Measurements from ENCODE around the gene CAMKMT. TPM values are rescaled to one million over a fixed set of nuclear protein-coding genes. Genes with fewer than 3 reads are reported as not detected.

The CAMKMT gene
- total RNA-seq, 1 donor from 2014 or later: 9.0 TPM

- no peak overlapping the region for H3K4me3 ChIP-seq (ENCODE audit: low read depth, low read length)
- FAIRE-seq: no peak
These were observed 101.4 kb downstream of the CAMKMT start for GRCh38 chr2:44462934-44463849.

GRCh38 chr2:44464437-44464836, 102.7 kb downstream of the CAMKMT start:
- DNase-seq (ENCODE audit: low read depth): no peak
- Histone ChIP-seq H3K27me3 (ENCODE audit: control insufficient read depth, insufficient read depth, low read length) (no peaks in the 10 kb centered on the region), H3K4me3 (ENCODE audit: low read depth, low read length) (no peak overlapping the region), H3K36me3 (ENCODE audit: control insufficient read depth, insufficient read depth, low read length) (no peaks in the 10 kb centered on the region)
- TF ChIP-seq CTCF (IDR thresholded peaks at IDR 0.05; ENCODE audit: insufficient read depth, low read length, severe bottlenecking): no peak
- FAIRE-seq: no peak

More at GRCh38 chr2:44462934-44463849, 101.4 kb downstream of the CAMKMT start:
- Histone ChIP-seq H3K27me3 (ENCODE audit: control insufficient read depth, insufficient read depth, low read length) (no peaks in the 10 kb centered on the region), H3K36me3 (ENCODE audit: control insufficient read depth, insufficient read depth, low read length) (no peaks in the 10 kb centered on the region)
- no peak for DNase-seq (ENCODE audit: low read depth)
- no peak for TF ChIP-seq CTCF (IDR thresholded peaks at IDR 0.05; ENCODE audit: insufficient read depth, low read length, severe bottlenecking)

GRCh38 chr2:44470151-44470550, 108.4 kb downstream of the CAMKMT start:
- TF ChIP-seq CTCF (IDR thresholded peaks at IDR 0.05; ENCODE audit: insufficient read depth, low read length, severe bottlenecking): no peak
- H3K36me3 ChIP-seq (ENCODE audit: control insufficient read depth, insufficient read depth, low read length): no peaks in the 10 kb centered on the region
- H3K27me3 ChIP-seq (ENCODE audit: control insufficient read depth, insufficient read depth, low read length): no peaks in the 10 kb centered on the region
- no peak for DNase-seq (ENCODE audit: low read depth)
- no peak overlapping the region for H3K4me3 ChIP-seq (ENCODE audit: low read depth, low read length)
- no peak for FAIRE-seq

- TF ChIP-seq CTCF (IDR thresholded peaks at IDR 0.05; ENCODE audit: insufficient read depth, low read length, severe bottlenecking): no peak
- no peak for FAIRE-seq
- no peak for DNase-seq (ENCODE audit: low read depth)
- no peak overlapping the region for H3K4me3 ChIP-seq (ENCODE audit: low read depth, low read length)
- H3K27me3 ChIP-seq (ENCODE audit: control insufficient read depth, insufficient read depth, low read length): no peaks in the 10 kb centered on the region
- H3K36me3 ChIP-seq (ENCODE audit: control insufficient read depth, insufficient read depth, low read length): no peaks in the 10 kb centered on the region
These were observed 116.1 kb downstream of the CAMKMT start for GRCh38 chr2:44477657-44478414.

GRCh38 chr2:44479127-44479887, 117.6 kb downstream of the CAMKMT start:
- DNase-seq (ENCODE audit: low read depth) (peak; percentile 78), FAIRE-seq (no peak)
- no peaks in the 10 kb centered on the region for H3K27me3 ChIP-seq (ENCODE audit: control insufficient read depth, insufficient read depth, low read length)
- H3K4me3 ChIP-seq (ENCODE audit: low read depth, low read length): no peak overlapping the region
- H3K36me3 ChIP-seq (ENCODE audit: control insufficient read depth, insufficient read depth, low read length): no peaks in the 10 kb centered on the region
- peak; percentile 96 for TF ChIP-seq CTCF (IDR thresholded peaks at IDR 0.05; ENCODE audit: insufficient read depth, low read length, severe bottlenecking)
